ENCODE data around the gene SPIRE2.
"Not testable (repeated sequence)": the region's sequence is repeated elsewhere in the genome, so short reads cannot be mapped to it uniquely, and the experiment has no call there.

Gene SPIRE2

GRCh38 chr16:89815639-89816348, 12.5 kb upstream of the SPIRE2 start:
- DNase-seq = no peak

- DNase-seq = not testable (repeated sequence)
These were observed 9.3 kb upstream of the SPIRE2 start for GRCh38 chr16:89818851-89819403.

GRCh38 chr16:89819448-89819847, 8.8 kb upstream of the SPIRE2 start:
- not testable (repeated sequence) for DNase-seq

GRCh38 chr16:89821438-89822187, 6.7 kb upstream of the SPIRE2 start:
- peak; percentile 64 for DNase-seq

GRCh38 chr16:89822188-89823086, 5.8 kb upstream of the SPIRE2 start:
- no peak for DNase-seq

GRCh38 chr16:89823087-89823823, 5.0 kb upstream of the SPIRE2 start:
- no peak for DNase-seq

GRCh38 chr16:89823824-89824148, 4.5 kb upstream of the SPIRE2 start:
- DNase-seq = not testable (repeated sequence)

GRCh38 chr16:89826531-89827382, 1.5 kb upstream of the SPIRE2 start:
- DNase-seq = no peak

GRCh38 chr16:89827383-89828198, 684 bp upstream of the SPIRE2 start:
- no peak for DNase-seq

GRCh38 chr16:89828870-89829629, 775 bp downstream of the SPIRE2 start:
- DNase-seq = no peak

GRCh38 chr16:89829630-89830437, 1.6 kb downstream of the SPIRE2 start:
- no peak for DNase-seq

- no peak for DNase-seq
These were observed 3.6 kb downstream of the SPIRE2 start for GRCh38 chr16:89831810-89832328.

- DNase-seq = not testable (repeated sequence)
These were observed 5.5 kb downstream of the SPIRE2 start for GRCh38 chr16:89833664-89834363.

GRCh38 chr16:89834813-89835363, 6.6 kb downstream of the SPIRE2 start:
- not testable (repeated sequence) for DNase-seq

GRCh38 chr16:89836484-89836883, 8.2 kb downstream of the SPIRE2 start:
- not testable (repeated sequence) for DNase-seq

GRCh38 chr16:89837014-89837546, 8.8 kb downstream of the SPIRE2 start:
- DNase-seq = no peak

- DNase-seq = peak; percentile 55
These were observed 13.0 kb downstream of the SPIRE2 start for GRCh38 chr16:89841275-89841674.

Measured in CD4-positive, alpha-beta T cell treated with Interferon gamma for 1 hour (primary cell).